ENCODE measurements around the gene CX3CL1.

DNA sequence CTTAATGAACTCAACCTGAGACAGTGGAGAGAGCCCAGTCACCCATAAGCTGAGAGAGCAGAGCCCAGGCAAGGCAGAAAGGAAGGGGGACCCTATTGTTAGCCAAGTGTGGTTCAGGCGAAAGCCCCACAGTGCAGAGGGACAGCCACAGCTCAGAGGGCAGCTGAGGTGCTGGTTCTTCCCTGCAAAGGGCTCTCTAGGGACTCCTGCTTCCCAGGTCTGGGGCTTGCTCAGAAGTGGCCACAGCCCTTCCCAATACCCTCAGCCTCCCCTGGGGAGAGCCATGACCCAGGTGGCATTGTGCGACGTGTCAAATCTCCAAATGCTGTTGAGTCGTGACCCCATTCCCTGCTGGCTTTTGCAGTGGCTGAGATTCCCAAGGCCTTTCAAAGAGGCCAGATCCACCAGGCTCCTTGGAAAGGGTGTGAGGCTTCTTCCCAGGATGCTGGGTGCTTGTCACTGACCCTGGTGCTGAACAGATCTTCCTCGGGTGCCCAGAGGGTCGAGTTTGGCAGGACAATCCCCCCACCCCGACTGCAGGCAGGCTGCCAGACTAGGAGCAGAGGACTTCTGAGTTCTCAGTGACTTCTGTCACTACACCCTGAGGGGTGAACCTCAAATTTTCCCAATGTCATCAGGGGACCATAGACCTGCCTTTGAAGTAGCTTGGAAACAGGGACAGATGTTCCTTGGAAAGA is 29.8 kb downstream of the CX3CL1 start:
- TF ChIP-seq, protein P1, sequence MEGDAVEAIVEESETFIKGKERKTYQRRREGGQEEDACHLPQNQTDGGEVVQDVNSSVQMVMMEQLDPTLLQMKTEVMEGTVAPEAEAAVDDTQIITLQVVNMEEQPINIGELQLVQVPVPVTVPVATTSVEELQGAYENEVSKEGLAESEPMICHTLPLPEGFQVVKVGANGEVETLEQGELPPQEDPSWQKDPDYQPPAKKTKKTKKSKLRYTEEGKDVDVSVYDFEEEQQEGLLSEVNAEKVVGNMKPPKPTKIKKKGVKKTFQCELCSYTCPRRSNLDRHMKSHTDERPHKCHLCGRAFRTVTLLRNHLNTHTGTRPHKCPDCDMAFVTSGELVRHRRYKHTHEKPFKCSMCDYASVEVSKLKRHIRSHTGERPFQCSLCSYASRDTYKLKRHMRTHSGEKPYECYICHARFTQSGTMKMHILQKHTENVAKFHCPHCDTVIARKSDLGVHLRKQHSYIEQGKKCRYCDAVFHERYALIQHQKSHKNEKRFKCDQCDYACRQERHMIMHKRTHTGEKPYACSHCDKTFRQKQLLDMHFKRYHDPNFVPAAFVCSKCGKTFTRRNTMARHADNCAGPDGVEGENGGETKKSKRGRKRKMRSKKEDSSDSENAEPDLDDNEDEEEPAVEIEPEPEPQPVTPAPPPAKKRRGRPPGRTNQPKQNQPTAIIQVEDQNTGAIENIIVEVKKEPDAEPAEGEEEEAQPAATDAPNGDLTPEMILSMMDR (IDR thresholded peaks at IDR 0.05), result no peak
- TF ChIP-seq EP300 (IDR thresholded peaks at IDR 0.05), result no peak
- no peak for TF ChIP-seq POLR2AphosphoS5 (IDR thresholded peaks at IDR 0.05)

Data from suprapubic skin (tissue), 4 donors.